Measurements from ENCODE around the gene TNFRSF9. TPM values are rescaled to one million over a fixed set of nuclear protein-coding genes. Genes with fewer than 3 reads are reported as not detected.

The TNFRSF9 gene
- polyA plus RNA-seq, 1 of the 3 experiments (the other 2 are of a cell fraction): 2.9 TPM

DNA sequence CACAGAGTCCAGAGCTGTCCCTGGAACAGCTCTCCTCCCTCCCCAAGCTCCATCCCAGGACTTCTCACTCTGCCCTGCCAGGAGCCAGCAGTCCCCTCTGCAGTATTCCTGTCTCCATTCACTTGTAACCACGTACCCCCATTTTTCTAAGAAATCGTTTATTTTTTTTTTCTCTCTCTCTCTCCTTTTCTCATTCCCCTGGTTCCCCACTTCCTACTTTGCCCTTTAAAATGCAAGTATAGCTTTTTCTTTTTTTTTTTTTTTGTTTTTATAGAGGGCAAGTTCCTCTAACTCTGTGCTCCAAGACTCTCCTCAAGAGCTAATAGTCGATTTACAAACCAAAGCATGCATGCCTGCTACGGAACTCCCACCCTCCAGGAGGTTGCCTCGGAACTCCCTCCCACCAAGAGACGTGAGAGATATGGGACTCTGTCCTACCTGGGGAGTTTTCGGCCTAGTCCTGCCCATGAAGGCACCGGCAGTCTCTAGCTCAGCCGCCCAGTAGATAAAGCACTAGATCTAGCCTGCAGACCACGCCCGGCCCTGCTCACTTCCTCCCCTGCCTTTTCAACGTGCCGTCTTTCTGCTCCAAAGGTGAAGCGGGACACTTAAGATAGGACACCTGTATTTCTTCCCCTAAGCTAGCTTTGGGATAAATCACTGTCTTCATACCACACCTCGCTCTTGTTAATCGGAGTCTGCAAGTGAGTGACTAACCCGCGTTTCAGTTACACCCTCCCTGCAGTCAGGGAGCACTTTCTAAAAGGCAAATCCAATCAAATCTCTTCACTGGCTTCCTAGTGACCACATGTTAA lies 27.7 kb downstream of the TNFRSF9 start:
- Histone ChIP-seq H3K4me1 (ENCODE audit: control insufficient read depth in 1 of 2, insufficient read depth in 2 of 2, low read depth in 1 of 2, low read length in 1 of 2) (no peaks in the 10 kb centered on the region), H2AFZ (ENCODE audit: low read depth) (no peak overlapping the region), H3K4me2 (no peak overlapping the region), H3F3A (replicated peaks; ENCODE audit: insufficient read depth) (peaks cover 6% of the 10 kb centered on the region), H3K27me3 (ENCODE audit: insufficient read depth) (no peaks in the 10 kb centered on the region), H4K20me1 (ENCODE audit: insufficient read depth) (no peaks in the 10 kb centered on the region), H3K9ac (no peak overlapping the region), H3K4me3 (ENCODE audit: low read depth in 2 of 2, low read length in 1 of 2) (no peak overlapping the region), H3K79me2 (ENCODE audit: insufficient read depth) (no peaks in the 10 kb centered on the region), H3K9me2 (no peaks in the 10 kb centered on the region), H3K9me3 (no peaks in the 10 kb centered on the region), H3K27ac (ENCODE audit: low read depth in 2 of 2, low read length in 1 of 2) (no peak overlapping the region), H3K36me3 (replicated peaks in 1 of 2; ENCODE audit: control insufficient read depth in 1 of 2, insufficient read depth in 2 of 2, low read length in 1 of 2) (no peaks in the 10 kb centered on the region)
- CTCF ChIA-PET: interaction anchor here (1.5 kb wide), 1 partner anchor 9 kb away, joined by 3 read pairs; no protein-coding TSS in a partner anchor
- 89% methylated on average over 18 of the region's 18 CpGs for WGBS (ENCODE audit: low lambda C conversion rate)
- no peak for DNase-seq
- TF ChIP-seq, protein P1, sequence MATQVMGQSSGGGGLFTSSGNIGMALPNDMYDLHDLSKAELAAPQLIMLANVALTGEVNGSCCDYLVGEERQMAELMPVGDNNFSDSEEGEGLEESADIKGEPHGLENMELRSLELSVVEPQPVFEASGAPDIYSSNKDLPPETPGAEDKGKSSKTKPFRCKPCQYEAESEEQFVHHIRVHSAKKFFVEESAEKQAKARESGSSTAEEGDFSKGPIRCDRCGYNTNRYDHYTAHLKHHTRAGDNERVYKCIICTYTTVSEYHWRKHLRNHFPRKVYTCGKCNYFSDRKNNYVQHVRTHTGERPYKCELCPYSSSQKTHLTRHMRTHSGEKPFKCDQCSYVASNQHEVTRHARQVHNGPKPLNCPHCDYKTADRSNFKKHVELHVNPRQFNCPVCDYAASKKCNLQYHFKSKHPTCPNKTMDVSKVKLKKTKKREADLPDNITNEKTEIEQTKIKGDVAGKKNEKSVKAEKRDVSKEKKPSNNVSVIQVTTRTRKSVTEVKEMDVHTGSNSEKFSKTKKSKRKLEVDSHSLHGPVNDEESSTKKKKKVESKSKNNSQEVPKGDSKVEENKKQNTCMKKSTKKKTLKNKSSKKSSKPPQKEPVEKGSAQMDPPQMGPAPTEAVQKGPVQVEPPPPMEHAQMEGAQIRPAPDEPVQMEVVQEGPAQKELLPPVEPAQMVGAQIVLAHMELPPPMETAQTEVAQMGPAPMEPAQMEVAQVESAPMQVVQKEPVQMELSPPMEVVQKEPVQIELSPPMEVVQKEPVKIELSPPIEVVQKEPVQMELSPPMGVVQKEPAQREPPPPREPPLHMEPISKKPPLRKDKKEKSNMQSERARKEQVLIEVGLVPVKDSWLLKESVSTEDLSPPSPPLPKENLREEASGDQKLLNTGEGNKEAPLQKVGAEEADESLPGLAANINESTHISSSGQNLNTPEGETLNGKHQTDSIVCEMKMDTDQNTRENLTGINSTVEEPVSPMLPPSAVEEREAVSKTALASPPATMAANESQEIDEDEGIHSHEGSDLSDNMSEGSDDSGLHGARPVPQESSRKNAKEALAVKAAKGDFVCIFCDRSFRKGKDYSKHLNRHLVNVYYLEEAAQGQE (IDR thresholded peaks at IDR 0.05; ENCODE audit: low read depth, low read length): no peak
- POLR2A ChIA-PET: no interaction called here

DNA sequence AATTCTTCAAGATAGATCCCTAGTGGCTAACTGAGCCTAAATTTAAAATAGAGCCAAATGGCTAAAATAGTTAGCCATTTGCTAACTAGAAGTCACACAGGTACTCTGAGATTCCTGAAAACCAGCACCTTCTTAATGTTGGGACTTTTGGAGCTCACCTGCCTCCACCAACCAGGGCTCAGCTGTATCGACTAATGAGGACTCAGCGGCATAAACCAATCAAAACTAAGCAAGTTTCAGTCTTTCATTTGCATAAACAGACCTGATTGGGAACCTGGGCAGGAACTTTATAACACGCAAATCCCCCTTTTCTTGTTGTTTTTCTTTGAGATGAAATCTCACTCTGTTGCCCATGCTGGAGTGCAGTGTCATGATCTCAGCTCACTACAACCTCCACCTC lies 28.5 kb downstream of the TNFRSF9 start:
- H3K36me3 ChIP-seq (replicated peaks in 1 of 2; ENCODE audit: control insufficient read depth in 1 of 2, insufficient read depth in 2 of 2, low read length in 1 of 2): no peaks in the 10 kb centered on the region
- no peak for DNase-seq
- H4K20me1 ChIP-seq (ENCODE audit: insufficient read depth): no peaks in the 10 kb centered on the region
- H3K4me3 ChIP-seq (ENCODE audit: low read depth in 2 of 2, low read length in 1 of 2): no peak overlapping the region
- H3K4me2 ChIP-seq: no peak overlapping the region
- no peaks in the 10 kb centered on the region for H3K9me3 ChIP-seq
- H3F3A ChIP-seq (replicated peaks; ENCODE audit: insufficient read depth): peaks cover 6% of the 10 kb centered on the region
- no peaks in the 10 kb centered on the region for H3K4me1 ChIP-seq (ENCODE audit: control insufficient read depth in 1 of 2, insufficient read depth in 2 of 2, low read depth in 1 of 2, low read length in 1 of 2)
- no peaks in the 10 kb centered on the region for H3K79me2 ChIP-seq (ENCODE audit: insufficient read depth)
- TF ChIP-seq TEAD4 (IDR thresholded peaks at IDR 0.05; ENCODE audit: borderline replicate concordance, insufficient read depth): no peak
- TF ChIP-seq YY1 (IDR thresholded peaks at IDR 0.05; ENCODE audit: low read depth): no peak
- TF ChIP-seq MEF2A (IDR thresholded peaks at IDR 0.05; ENCODE audit: borderline replicate concordance, low read depth): no peak
- TF ChIP-seq TCF12 (IDR thresholded peaks at IDR 0.05): no peak
- TF ChIP-seq, protein P2, sequence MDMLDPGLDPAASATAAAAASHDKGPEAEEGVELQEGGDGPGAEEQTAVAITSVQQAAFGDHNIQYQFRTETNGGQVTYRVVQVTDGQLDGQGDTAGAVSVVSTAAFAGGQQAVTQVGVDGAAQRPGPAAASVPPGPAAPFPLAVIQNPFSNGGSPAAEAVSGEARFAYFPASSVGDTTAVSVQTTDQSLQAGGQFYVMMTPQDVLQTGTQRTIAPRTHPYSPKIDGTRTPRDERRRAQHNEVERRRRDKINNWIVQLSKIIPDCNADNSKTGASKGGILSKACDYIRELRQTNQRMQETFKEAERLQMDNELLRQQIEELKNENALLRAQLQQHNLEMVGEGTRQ (IDR thresholded peaks at IDR 0.05; ENCODE audit: borderline replicate concordance, low read depth, low read length): no peak
- TF ChIP-seq, protein P1 (IDR thresholded peaks at IDR 0.05; ENCODE audit: low read depth, low read length): no peak
- TF ChIP-seq GABPA (IDR thresholded peaks at IDR 0.05; ENCODE audit: low read depth): no peak
- no peak for TF ChIP-seq SIN3A (IDR thresholded peaks at IDR 0.05; ENCODE audit: borderline replicate concordance, low read depth, low read length)
- TF ChIP-seq RXRA (IDR thresholded peaks at IDR 0.05; ENCODE audit: borderline replicate concordance, low read depth): no peak
- no peak for TF ChIP-seq TAF1 (IDR thresholded peaks at IDR 0.05; ENCODE audit: borderline replicate concordance, low read depth, low read length)
- TF ChIP-seq FOXJ3 (CRISPR knock-in tag; IDR thresholded peaks at IDR 0.05): no peak
- no peaks in the 10 kb centered on the region for H3K9me2 ChIP-seq
- H2AFZ ChIP-seq (ENCODE audit: low read depth): no peak overlapping the region
- POLR2A ChIA-PET: no interaction called here
- 90% methylated on average over 3 of the region's 3 CpGs for WGBS (ENCODE audit: low lambda C conversion rate)
- no peaks in the 10 kb centered on the region for H3K27me3 ChIP-seq (ENCODE audit: insufficient read depth)
- H3K27ac ChIP-seq (ENCODE audit: low read depth in 2 of 2, low read length in 1 of 2): no peak overlapping the region
- CTCF ChIA-PET: interaction anchor here (1.5 kb wide), 1 partner anchor 8 kb away, joined by 3 read pairs; no protein-coding TSS in a partner anchor
- H3K9ac ChIP-seq: no peak overlapping the region
